Stimulated activated naive CD8-positive, alpha-beta T cell treated with anti-CD3 and anti-CD28 coated beads, Interleukin-15, Interleukin-2, amounts not matched to agents 100 U/mL and 50 U/mL, for 24 hours (primary cell): Measurements from ENCODE around the gene SLC25A48.

ENCODE experiments used
- ATAC-seq: fragments of 150-1000 bp; cut with Tn5 transposase; one replicate; pipeline ENCODE4 v1.10.0; 2021
- DNase-seq: peaks from one replicate; pipeline ENCODE4 v3.0.0; 2021

SLC25A48 gene

DNA sequence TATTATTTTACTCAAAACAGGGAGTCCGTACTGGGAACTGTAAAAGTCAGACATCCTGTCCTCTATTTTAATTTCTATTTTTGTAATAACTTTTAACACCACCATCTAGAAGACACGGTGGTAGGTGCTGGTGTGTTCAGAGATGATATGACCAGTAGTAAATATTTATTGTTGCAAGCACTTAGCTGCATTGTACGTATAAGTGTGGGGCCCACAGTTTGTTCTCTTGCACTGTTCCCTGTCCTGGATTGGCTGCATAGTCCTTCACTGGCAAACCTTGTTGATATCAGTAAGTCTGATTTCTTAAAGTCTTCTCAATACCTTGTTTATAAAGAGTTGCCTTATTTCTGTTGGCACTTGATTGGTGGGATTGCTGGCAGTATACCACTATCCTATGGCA lies 85.7 kb downstream of the SLC25A48 start:
- DNase-seq (no peak), ATAC-seq (no peak)

DNA sequence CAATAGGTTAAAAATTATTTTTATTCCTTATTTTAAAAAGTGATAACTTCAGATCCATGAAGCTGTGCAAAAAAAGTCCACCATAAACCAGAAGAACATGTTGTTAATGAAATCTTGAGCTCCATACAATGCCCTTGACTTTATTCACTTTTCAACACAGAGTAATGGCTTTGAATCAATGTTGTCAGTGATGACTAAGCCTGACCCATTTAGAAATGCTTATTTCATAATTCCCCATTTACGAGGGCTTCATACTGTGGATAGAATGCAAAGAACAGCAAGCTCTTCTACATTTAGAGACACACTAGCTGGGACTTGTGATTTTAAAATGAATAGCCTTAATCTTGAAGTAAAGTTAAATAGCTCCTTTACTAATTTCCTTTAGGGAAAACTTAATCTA lies 86.9 kb downstream of the SLC25A48 start:
- no peak for ATAC-seq
- no peak for DNase-seq

DNA sequence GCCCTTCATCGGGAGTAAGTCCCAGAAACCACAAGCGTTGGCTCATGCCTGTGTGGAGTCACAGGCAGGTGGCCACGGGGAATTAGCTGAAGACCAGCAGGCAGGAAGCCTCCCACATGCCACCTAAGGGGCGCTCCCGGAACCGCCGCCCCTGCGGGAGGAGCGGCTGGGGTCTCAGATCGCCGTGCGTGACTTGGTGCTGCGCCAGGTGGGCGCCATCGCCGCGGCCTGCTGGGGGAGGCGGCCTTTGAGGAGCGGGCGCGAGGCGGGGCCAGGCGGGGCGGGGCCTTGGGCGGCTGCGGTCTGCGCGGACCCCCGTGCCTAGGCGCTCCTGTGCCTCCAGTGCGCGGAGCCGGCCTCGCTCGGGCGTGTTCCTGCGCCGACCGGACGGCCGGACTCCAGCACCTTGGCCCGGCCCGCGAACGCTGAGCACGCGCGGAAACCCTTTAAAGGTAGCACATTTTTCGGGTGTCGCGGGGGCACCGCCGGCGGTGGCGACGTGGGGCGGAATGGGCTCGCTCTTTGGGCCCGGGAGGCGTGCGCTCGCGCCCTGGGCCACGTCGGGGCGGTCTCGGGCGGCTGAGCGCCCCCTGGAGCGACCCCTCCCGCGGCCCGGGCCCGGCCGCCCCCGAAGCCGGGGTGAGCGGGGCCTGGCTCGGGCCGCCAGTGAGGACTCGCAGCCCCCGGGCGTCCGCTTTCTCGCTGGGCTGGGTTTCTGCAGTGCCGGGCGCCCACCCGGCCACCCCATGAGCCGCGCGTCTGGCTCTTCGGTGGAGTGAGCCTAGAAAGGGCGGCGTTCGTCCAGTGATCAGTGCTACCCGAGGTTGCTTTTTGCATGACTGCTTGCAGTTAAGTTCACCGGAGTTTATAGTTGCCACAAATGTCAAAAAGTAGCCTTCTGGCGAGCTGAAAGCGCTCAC lies 95.8 kb downstream of the SLC25A48 start:
- ATAC-seq (no peak), DNase-seq (no peak)

DNA sequence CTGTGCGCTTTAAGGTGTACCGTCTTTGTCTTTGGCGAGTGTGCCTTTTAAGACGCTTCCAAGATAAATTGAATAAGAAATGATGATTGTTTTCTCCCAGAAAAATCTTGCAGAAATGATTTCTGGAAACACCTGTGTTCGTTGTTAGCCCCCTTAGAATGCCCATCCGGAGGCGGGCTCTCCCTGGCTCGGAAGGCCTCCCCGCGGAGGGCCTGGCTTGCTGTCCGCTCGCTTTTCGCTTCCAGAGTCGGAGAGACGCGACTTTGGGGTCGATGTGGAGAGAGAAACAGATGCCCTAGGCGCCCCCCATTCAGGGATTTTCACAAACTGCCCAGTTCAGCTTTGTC lies 96.5 kb downstream of the SLC25A48 start:
- no peak for DNase-seq
- ATAC-seq = no peak

DNA sequence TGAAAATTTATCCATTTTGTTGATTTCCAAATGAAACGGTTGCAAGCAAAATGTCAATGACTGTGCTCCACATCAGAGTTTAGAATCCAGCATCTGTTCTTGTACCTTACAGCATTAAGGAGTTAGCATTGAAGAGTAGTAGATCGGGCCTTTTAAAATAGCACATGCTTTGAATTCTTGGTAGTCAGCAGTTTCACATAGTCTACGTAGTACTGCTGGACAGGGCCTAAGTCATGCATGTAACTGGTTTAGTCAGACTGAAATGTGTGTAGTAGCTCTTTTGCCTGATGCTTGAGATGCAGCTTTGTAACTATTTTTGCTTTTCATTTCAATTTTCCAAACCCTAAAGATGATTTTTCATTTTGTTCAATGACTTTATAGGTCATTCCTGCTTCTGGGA lies 100.5 kb downstream of the SLC25A48 start:
- ATAC-seq (no peak), DNase-seq (no peak)

DNA sequence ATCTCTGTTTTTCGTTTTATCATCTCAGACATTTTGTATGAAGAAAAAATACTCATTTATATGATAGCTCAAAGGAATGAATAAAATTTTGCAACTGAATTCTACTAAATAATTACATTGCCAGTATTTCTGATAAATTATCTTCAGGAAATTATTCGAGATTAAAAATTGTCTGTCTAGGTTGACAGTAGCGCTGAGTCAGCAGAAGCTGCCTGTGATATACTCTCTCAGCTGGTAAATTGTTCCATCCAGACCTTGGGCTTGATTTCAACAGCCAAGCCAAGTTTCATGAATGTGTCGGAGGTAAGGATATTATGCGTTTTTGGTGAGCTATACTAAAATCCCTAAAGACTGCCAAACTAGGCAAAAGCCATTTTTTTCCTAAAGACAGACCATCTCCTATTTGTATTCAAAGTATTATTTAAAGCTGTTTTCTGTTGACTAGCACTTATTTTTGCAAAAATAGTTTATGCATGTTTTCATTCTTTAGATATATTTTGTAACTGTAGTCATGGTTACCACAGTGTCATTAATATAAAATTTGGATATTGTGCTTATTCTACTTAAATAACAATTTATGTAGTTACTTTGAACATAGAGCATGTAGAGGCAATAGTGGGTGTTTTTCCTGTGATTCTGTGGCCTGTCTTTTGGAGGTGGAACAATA lies 102.9 kb downstream of the SLC25A48 start:
- DNase-seq = no peak
- ATAC-seq = no peak
